ENCODE results near the gene HHIPL2.
"Not testable (repeated sequence)": the region's sequence is repeated elsewhere in the genome, so short reads cannot be mapped to it uniquely, and the experiment has no call there.

HHIPL2 gene

DNA sequence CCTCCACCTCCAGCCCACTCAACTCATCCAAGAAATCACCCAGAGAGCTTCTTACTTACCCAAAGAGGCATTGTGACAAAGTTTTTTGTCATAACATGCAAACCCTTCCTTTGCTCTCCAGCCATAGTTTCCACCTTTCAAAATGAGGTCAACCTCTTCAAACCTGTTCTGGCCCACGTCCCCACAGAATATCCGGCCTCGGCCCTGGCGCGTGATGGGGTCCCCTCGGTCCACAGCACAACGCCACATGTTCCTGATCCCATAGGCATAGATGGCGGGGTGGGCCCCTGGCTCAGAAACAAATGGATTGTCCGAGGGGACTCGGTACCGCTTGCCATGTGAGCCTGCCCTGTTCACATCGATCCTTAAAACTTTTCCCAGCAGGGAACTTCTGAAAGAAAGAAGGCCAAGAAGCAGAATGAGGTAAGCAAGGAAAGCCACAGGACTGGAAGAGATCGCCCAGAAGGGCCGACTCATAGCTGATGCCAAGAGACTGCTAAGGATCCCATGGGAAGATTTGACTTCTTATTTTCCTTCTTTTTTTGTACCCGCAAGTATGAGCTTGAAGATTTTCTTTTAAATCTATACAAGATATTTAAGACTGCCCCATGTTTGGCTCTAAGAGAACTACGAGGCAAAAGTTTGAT, 7.8 kb downstream of the HHIPL2 start:
- FAIRE-seq: no peak

DNA sequence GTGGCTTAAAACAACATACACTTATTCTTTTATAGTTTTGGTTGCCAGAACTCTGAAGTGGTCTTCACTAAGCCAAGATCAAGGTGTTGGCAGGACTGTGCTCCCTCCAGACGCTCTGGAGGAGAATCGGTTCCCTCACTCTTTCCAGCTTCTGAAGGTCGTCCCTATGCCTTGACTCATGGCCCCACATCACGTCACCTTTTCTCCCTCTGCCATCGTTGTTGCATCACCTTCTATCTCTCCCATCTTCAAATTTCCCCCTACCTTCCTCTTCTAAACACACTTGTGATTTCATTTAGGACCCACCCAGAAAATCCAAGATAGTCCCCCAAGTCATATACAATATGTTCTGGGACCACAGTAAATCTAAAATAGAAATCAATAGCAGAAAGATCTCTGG, 12.4 kb downstream of the HHIPL2 start:
- no peak for FAIRE-seq

DNA sequence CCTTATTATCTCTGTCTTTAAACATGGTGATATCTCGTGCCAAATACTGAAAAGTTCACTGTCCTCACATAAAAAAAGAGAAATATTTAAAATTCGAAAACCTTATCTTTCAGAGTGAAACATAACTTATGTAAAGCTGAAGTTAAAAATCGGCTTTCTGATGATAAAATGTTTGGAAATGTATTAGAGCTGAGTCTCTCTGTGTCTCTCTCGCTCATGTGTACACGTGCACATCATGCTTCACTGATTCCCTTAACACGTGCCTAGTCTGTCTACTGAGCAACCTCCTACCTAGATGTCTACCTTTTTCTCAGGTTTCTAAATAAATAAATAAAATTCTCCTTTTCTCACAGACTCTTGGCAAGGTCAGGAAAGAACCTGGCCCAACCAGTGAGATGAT, 17.1 kb downstream of the HHIPL2 start:
- FAIRE-seq: no peak

DNA sequence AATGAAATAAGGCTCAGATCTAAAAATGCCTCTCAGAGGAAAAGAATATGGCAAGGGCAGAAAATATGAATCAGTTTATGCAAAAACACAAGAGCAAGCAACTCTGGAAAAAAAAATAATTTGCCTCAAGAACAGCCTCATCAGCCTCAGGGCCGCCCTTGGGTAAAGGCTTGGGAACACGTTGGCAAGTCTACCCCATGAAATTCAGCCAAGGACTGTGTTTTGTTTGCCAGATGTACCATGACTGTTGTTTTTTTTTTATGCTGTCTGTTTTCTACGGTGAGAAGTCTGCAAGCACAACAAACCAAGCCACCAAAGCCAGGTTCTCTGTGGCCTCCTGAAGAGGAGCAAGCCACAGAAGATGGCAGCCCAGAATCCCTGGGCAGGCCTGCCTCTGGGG, 18.0 kb downstream of the HHIPL2 start:
- FAIRE-seq: no peak

DNA sequence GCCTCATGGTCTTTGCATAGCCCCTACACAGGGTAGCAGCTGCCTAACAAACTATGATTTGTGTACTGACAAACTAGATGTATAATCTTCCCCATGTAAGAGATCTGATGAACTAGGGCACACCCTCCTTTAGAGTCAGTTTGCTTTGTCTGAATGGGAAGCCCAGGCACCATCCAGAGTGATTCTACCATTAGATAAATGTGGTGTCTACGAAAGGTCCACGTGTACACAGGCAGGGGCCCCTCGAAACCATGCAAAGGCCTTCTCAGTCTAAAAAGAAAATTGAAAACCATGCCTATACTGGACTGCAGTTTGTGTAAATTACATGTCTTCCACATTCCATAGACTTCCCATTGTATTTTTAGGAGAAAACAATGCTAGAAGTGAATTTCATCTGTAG, 18.7 kb downstream of the HHIPL2 start:
- FAIRE-seq: no peak

DNA sequence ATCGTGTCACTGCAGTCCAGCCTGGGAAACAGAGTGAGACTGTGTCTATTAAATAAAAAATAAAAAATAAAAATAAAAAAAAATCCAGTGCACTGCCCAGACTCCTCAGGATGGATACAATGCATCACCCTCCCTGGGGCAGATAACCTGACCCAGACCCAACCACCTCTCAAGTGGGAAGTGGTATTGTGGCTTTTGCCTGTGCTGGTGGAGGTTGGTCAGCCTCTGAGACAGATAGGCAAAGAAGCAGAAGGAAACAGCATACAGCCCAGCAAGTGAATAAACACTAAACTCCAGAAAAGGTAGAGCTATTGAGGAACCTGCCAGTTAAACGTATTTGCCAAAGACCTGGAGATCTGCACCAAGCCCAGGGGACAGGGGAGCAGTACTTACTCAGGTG, 22.0 kb downstream of the HHIPL2 start:
- FAIRE-seq: no peak

DNA sequence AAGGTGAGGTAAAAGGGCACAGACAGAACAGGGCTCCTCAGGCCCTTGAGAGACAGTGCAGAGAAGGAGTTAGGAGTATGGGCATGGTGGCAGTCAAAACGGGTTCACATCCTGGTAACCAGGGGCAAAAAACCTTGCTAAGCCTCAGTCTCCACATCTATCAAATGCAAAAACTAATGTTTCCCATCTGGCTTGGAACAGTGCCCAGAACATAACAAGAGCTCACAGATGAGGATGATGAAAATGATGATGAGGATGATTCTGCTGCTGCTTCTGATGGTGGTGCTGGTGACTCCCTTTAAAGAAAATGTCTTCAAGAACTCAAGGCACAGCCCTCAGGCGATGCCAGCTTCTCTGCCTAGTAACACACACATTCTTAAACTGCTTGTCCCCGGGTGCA, 24.1 kb downstream of the HHIPL2 start:
- no peak for FAIRE-seq

DNA sequence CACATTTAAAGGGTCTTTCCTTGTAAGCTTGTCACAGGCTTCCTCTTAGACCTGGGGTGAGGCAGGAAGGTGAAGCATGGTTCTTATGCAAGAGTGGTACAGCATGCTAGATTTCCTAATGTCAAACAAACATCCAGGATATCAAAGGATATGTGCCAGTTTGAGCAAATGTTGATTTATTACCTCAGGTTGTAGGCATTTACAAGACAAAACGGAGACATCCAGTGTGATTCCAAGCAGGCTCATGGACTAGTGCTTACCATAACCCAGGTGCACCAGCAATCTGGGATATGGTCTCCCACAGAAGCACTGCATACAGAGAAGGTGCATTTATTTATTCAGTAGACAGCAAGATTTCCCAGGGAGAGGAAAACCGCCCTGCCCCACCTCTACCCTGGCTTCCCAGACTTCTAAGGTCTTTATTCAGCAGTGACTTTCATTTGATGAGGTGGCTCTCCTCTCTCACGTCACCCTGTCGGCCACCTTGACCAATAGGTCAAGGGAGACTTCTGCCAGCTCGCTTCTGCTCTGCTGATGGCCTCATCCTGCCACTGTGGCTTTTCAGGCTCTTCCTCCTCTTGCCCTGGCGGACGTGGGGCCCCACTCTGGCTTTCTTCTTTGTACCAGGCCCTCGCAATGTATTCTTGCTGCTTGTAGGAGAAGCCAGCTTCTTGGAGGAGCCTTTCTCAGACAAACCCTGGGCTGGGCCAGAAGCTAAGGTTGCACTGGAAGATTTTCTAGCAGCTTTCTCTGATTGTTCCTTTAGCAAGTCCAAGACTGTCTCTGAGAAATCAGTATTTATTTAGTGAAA, 25.6 kb downstream of the HHIPL2 start:
- FAIRE-seq: no peak

DNA sequence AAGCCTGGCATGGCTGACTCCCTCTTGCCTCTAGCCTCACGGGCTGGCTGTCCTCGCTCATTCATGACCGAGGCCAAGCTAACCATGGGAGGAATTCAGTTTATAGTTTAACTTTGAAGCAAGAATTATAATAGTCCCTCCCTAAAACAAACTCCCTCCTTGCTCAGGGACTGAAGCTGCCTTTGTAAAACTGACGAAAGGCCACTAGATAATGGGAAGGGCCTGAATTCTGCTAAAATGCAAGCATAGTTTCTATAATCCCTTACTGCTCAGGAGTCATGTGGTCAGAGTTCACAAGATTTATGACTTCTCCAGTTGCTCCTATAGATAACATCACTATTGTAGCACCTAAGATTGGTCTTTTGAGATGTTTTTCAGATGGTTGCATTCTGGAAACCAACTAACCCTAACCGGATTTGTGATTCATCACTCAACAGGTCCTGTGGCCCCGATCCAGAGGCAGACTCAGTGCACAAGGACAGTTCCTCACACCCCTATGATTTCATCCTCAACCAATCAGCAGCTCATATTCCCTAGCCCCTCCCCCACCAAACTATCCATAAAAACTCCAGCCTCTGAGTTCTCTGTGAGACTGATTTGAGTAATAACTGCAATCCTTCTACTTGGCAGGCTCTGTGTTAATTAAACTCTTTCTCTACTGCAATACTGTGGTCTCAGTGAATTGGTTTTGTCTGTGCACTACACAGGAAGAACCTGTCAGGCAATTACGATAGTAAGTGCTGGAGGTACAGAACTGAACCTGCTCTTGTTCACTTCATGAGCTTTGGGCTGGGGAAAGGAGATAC, 26.4 kb downstream of the HHIPL2 start:
- no peak for FAIRE-seq

DNA sequence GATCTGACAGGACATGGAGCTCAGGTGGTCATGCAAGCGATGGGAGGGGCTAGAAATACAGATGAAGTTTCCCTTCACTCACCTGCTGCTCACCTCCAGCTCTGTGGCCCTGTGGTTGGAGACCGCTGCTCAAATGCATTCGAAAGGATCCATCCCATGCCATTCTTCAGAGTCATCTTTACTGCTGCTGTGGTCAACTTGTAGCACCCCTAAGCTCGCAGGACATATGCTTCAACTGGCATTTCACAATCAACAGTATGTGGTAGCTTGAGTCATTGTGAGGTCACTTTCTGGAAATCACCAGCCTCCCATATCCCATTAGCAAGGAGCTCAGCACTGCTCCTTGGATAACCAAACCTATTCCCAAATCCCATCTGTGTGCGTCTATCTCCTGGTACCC, 58.4 kb downstream of the HHIPL2 start:
- not testable (repeated sequence) for FAIRE-seq

DNA sequence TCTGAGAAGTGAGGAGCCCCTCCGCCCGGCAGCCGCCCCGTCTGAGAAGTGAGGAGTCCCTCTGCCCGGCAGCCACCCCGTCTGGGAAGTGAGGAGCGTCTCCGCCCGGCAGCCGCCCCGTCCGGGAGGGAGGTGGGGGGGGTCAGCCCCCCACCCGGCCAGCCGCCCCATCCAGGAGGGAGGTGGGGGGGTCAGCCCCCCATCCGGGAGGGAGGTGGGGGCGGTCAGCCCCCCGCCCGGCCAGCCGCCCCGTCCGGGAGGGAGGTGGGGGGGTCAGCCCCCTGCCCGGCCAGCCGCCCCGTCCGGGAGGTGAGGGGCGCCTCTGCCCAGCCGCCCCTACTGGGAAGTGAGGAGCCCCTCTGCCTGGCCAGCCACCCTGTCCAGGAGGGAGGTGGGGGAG, 60.1 kb downstream of the HHIPL2 start:
- not testable (repeated sequence) for FAIRE-seq

DNA sequence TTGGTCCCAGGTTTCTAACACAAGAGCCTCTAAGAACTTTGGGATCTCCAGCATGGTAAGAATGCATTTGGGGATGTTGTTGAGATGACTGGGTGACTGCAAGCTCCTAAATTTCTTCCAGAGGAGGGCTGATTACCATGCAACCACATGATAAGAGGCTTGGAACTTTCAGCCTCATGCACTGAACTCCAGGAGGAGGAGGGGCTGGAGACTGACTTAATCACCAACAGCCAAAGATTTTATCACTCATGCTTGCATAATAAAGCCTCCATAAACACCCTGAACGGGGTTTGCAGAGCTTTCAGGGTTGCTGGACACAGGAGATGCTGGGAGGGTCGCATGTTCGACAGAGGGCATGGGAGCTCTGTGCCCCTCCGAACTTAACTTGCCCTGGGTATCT, 63.9 kb downstream of the HHIPL2 start:
- FAIRE-seq: not testable (repeated sequence)

DNA sequence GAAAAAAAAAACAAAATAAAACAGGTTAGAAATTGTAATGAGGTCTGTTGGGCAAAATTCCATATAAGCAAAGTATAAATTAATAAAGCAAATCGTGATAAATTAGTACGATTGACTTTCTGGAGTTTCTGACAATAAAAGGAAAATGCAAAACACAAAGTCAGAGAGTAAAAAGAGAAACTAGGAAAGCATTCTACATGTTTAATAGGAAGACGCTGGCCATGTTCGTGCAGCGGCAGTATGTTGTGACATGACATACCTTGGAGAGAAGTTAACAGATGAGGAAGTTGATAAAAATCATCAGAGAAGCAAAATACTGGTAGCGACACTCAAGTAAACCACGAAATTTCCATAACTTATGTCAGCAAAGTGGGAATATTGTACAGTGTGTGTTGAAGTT, 68.3 kb downstream of the HHIPL2 start:
- not testable (repeated sequence) for FAIRE-seq

DNA sequence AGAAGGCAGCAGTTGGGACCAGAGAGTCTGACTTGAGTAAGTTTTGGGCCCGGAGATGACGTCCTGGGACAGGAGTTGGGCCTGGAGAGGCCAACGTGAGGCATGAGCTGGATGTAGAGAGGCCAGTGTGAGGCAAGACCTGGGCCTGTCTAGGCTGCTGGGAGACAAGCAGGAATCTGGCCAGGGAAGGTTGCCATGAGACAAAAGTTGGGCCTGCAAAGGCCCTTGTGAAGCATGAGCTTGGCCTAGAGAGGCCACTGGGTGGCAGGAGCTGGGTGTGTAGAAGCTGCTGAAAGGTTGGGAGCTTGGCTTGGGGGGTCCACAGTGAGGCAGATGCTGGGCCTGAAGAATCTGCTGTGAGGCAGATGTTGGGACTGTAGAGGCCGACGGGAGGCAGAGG, 71.5 kb downstream of the HHIPL2 start:
- FAIRE-seq: not testable (repeated sequence)

DNA sequence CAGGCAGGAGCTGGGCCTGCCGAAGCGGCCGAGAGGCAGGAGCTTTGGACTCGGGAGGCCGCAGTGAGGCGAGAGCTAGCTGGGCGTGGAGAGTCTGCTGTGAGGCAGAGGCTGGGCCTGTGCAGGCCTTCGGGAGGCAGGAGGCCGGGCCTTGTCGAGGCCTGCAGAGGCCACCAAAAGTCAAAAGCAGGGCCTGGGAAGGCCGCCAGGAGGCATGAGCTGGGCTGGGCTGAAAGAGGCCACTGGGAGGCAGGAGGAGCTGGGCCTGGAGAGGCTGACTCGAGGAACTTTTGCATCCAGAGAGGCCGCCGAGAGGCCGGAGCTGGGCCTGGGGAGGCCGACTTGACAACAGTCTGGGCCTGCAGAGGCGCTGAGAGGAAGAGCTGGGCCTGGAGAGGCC, 74.2 kb downstream of the HHIPL2 start:
- not testable (repeated sequence) for FAIRE-seq

DNA sequence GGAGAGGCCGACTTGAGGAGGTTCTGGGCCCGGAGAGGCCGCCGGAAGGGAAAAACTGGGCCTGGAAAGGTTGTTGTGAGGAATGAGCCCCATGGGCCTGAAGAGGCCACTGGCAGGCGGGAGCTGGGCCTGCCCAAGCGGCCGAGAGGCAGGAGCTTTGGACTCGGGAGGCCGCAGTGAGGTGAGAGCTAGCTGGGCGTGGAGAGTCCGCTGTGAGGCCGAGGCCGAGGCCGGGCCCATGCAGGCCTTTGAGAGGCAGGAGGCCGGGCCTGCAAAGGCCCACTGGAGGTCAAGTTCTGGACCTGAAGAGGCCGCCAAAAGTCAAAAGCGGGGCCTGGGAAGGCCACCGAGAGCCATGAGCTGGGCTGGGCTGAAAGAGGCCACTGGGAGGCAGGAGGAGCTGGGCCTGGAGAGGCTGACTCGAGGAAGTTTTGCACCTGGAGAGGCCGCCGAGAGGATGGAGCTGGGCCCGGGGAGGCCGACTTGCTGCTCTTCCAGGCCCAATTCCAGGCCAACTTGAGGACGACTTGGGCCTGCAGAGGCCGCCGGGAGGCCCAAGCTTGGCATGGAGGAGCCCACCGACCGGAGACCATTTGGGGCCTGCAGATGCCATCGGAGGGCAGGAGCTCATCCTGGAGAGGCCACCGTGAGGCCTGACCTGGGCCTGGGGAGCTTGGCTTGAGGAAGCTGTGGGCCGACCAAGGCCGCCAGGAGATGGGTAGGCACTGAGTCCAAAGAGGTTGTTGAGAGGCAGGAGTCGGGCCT, 74.9 kb downstream of the HHIPL2 start:
- not testable (repeated sequence) for FAIRE-seq

Measured in islet of Langerhans (tissue), 1 donor.